IPS-18c (cell line): ENCODE results near the gene RNF7.
A peak's percentile ranks its signal among the peaks of the same experiment; 100 is the strongest.
"Not testable (repeated sequence)": the region's sequence is repeated elsewhere in the genome, so short reads cannot be mapped to it uniquely, and the experiment has no call there.

Experiments used
- H3K4me3 ChIP-seq: 2 replicates; pipeline ENCODE4 v1.7.0; 2013; ENCODE audit warnings: low read depth, mild to moderate bottlenecking, low read length, moderate library complexity; ENCODE audit not compliant: insufficient read depth
- H3K9me3 ChIP-seq: one replicate; pipeline ENCODE4 v1.6.1; 2013; ENCODE audit warnings: mild to moderate bottlenecking, low read length, moderate library complexity; ENCODE audit not compliant: control insufficient read depth, insufficient read depth

RNF7 gene

DNA sequence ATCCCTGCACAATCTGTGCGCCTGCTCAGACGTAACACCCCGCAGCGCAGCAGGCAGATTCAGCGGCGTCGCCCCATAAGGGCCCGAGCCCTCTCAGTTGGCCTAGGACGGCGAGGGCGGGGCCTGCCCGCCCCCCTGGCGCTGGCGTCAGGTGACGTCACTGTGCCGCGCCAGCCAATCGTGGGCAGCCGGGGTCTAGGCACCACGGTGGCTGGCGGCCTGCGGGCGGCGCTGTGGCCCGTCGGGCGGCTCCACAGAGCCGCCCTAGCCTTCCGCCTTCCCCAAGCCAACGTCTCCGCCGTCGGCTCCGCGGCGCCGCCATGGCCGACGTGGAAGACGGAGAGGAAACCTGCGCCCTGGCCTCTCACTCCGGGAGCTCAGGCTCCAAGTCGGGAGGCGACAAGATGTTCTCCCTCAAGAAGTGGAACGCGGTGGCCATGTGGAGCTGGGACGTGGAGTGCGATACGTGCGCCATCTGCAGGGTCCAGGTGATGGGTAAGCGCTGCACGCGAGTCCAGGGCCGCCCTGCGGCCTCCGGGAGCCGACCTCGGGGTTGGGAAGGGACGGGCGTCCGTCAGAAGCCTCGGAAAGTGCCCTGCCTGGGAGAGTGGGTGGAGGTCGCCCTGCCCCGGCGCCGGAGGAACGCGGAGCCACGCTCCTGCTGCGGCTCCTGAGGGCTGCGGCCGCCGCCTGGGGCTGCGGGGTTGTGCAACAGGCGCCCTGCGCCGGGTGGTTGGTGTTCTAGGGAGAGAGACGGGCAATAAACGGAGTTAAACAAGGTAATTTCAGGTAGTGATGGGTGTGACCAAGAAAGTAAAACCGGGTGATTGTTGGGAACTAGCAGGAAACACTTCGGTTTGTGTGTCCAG, at the start of gene RNF7:
Gene RNF7 (plus strand): TSS at position 277 of the 869 bp plus-strand sequence. CDS start 44 bp downstream, at position 321.
- Histone ChIP-seq H3K9me3 (no peaks in the 10 kb centered on the region), H3K4me3 (peak within 1 kb of the TSS; percentile 97)

DNA sequence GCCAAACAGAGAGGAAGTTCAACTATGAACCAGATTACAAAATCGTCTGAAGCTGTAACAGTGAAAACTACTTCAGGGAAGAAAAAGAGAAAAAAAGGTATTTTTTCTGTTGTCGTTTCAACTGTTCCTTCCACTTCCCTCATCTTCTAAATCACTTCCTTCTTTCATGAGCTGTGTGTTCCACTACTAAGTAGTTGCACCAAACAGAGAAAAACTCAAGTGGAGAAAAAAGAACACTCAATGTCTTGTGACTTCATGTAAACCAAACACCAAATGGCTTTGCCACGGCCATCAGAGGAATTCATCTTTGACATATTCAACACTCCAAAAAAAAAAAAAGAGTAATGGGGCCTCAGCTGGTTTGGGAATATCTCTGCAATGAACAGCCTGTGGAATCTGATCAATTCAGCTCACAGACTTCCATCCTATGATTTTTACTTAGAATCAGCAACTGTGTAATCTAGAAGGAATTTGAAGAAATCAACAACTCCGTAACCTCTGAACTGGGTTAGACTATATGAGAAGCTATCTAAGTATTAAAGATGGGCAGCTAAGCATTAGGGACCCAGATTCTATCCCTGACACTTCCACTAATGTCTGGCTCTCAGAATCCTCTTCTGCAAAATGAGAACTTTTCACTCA, 47.5 kb upstream of the RNF7 start:
- H3K9me3 ChIP-seq = no peaks in the 10 kb centered on the region

DNA sequence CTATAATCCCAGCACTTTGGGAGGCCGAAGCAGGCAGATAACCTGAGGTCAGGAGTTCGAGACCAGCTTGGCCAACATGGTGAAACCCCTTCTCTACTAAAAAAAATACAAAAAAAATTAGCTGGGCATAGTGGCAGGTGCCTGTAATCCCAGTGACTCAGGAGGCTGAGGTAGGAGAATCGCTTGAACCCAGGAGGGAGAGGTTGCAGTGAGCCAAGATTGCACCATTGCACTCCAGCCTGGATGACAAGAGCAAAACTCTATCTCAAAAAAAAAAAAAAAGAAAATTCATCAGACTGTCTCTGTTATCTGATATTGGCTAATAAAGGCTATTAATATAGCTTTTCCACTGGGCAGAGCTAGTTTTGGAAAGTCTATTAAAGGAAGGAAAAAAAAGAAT, 46.6 kb upstream of the RNF7 start:
- not testable (repeated sequence) for H3K9me3 ChIP-seq, H3K4me3 ChIP-seq

More for the DNA sequence above, 47.5 kb upstream of the RNF7 start:
- H3K4me3 ChIP-seq = no peak overlapping the region

DNA sequence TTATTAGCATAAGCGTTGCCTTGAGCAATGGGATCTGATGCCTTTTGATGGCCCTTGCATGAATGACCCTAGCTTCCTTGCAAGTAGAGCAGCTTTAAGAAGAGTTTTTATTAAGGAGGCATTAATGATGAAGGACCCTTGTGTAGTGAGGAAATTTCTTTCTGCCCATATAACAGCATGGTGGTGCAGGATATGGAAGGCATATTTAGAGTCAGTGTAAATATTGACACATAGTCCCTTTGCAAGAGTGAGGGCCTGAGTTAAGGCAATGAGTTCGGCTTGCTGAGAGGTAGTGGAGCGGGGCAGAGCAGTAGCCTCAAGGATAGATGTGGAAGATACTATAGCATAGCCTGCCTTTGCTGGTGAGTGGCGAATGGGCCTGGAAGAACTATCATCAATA, 45.1 kb upstream of the RNF7 start:
- H3K9me3 ChIP-seq, H3K4me3 ChIP-seq: not testable (repeated sequence)

DNA sequence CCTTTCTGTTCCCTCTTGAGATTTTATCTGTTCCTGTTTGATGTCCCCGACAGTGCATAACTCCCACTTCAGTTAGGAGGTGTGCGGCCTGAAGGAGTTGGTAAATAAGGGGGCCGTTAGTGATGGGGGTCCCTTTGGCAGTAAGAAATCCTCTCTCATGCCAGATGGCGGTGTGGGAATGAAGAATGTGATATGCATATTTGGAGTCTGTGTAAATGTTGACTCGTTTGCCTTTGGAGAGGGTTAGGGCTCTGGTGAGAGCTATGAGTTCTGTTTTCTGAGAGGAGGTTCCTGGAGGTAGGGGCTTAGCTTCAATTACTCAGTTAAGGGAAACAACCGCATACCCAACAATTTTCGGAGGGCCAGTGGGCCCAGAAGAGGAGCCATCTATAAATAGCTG, 38.8 kb upstream of the RNF7 start:
- Histone ChIP-seq H3K9me3 (peaks cover 2% of the 10 kb centered on the region), H3K4me3 (no peak overlapping the region)

DNA sequence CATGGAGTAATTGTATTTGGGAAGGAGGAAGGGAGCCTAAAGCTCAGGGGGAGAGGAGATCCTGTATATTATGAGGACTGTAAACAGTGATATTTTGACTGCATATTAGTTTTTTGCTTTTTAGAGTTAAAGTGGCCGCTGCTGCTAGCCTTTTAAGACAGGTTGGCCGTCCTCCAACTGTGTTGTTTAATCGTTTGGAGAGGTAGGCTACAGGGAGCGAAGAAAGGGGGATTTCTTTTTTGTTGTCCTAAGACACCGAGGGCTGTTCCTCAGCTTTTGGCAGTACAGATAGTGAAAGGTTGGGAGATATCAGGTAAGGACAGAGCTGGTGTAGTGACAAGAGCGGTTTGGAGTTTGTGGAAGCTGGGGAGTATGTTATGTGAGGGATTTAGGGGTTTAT, 38.2 kb upstream of the RNF7 start:
- Histone ChIP-seq H3K4me3 (no peak overlapping the region), H3K9me3 (peaks cover 2% of the 10 kb centered on the region)

DNA sequence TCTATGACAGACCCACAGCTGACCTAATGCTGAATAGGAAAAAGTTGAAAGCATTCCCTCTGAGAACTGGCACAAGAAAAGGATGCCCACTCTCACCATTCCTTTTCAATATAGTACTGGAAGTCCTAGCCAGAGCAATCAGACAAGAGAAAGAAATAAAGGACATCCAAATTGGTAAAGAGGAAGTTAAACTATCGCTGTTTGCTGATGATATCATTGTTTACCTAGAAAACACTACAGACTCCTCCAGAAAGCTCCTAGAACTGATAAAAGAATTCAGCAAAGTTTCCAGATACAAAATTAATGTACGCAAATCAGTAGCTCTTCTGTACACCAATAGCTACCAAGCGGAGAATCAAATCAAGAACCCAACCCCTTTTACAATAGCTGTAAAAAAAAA, 34.7 kb upstream of the RNF7 start:
- not testable (repeated sequence) for H3K4me3 ChIP-seq, H3K9me3 ChIP-seq

DNA sequence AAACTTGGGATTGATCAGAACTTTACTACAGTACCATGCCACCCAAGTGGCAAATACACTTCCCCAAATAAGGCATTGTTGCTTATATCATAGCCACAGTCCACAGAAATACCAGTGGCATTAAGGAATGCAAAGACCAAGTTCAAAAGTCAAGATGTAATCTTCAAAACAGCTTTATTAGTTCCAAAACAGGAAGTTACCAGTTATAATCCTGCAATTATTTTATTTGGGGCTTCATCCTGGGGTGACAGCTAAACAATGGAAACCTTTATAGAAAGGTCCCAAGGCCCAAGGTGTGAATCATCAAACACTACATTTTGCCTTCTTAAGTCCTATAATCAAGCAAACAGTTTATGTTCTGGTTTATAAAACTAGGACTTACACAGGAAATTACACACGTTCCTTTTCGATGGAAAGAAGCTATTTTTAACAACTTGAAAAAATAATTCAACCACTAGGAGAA, 30.3 kb upstream of the RNF7 start:
- Histone ChIP-seq H3K4me3 (no peak overlapping the region), H3K9me3 (no peaks in the 10 kb centered on the region)

DNA sequence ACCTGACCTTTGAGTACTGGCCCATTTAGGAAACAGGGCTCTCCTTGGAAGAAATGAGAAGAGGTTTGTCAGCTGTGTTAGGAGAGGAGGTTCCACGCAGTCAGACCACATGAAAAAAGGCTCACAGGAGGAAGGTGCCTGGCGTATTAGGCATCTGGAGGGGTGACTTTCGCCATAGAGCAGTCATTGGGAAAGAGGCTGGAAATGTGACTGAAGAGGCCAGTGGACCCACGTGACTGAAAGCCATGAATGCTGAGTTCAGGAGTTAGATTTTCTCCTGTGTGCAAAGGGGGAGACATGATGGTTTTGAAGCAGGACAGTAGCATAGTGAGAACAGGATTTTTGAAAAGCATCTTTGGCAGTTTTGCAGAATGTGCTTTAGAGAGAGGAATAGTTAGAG, 29.7 kb upstream of the RNF7 start:
- Histone ChIP-seq H3K9me3 (no peaks in the 10 kb centered on the region), H3K4me3 (no peak overlapping the region)

DNA sequence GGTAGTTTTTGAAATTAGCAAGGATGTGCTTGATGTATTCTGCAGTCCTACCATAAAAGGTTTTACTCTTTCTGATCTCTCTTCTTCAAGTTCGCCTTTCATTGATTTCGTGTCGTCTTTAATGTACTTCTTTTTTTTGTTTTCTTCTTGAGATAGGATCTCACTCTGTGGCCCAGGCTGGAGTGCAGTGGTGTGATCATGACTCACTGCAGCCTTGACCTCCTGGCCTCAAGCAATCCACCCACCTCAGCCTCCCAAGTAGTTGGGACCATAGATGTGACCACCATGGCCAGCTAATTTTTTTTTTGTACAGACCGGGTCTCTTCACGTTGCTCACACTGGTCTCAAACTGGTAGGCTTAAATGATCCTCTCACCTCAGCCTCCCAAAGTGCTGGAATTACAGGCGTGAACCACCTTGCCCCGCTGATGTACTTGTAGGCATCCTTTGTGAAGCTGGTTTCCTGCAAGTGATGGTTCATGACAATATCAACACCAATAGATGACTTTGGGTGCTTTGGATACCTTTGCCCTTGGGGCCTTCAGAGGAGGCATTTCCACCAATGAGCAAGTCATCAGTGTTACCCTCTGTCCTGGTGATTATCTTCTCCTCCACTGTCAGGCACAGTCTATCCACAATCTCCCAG, 28.9 kb upstream of the RNF7 start:
- H3K4me3 ChIP-seq = no peak overlapping the region
- H3K9me3 ChIP-seq = no peaks in the 10 kb centered on the region

DNA sequence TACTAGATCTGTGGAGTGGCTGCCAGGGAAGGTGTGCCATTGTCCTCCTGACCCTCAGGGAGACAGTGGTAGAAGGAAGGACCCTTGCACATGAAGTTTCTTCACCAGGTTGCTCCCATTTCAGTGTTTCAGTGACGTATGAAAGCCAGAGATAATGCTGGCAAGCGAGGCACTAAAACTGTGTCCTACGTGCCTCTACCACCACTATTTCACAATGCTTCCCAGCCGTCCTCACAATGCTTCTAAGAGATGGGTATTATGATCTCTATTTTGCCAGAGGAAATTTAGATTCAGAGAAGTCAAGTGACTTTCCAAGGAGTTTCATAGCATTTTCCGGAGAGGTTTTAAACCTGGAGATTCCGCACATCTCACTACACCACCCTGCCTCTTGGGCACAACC, 28.0 kb upstream of the RNF7 start:
- Histone ChIP-seq H3K4me3 (no peak overlapping the region), H3K9me3 (no peaks in the 10 kb centered on the region)

DNA sequence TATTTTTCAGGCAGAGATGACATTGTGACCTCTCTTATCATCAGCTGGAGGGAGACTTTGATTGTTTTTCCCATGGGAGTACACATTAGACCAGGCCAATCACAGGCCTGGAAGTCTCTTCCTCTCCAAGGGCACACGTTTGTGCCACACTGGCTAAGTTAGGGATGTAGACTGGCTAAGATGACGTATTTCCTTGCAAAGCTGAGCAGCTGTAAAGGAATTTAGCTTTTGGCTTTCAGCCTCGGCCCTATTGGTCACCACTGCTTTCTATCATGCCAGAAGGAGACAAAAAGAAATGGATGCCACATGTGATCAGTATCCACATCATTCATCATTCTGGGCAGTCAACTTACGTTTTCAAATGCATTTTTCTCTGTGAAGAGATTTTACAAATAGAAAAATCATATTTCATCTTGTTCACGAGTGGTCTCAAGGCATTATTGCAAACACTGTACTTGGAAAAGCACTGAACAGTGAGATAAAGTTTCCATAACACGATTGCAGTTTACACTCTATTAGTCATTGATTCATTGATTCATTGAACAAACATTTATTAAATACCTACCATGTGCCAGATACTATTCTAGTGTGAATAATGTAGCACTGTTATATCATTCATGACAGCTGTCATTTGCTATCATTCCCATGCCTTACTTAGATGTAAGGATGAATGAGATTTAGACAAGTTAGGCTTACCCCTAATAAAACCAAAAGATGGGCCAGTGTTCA, 27.0 kb upstream of the RNF7 start:
- Histone ChIP-seq H3K4me3 (no peak overlapping the region), H3K9me3 (no peaks in the 10 kb centered on the region)

DNA sequence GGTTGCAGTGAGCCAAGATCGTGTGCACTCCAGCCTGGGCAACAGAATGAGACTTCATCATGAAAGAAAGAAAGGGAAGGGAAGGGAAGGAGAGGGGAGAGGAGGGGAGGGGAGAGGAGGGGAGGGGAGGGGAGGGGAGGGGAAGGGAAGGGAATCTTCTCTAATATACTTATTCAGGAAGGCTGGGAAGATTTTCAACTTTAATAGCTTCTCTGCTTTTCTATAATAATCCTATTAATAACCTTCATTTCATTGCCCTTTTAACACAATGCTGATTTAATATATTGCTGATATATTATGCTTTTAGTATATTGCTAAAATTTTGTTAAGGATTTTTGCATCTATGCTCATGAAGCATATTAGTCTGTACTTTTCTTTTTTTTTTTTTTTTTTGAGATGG, 23.4 kb upstream of the RNF7 start:
- Histone ChIP-seq H3K4me3 (no peak overlapping the region), H3K9me3 (no peaks in the 10 kb centered on the region)

DNA sequence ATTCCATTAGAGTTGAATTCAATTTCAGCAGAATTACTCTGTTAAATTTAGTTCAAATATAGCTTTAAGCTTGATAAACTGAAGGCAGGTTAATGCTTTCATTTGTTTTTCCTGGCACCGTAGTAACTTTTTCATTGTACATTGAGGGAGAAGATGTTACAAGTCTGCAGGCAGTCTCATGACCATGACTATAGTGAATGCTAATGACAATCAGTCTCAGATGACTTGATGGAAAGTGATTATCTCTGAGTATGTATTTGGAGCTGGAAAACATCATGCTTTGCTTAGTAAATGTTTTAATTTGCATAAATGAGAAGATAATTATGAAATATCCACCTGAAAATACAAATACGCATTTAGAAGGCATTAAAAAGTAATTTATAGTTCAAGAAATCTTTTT, 16.0 kb upstream of the RNF7 start:
- no peaks in the 10 kb centered on the region for H3K9me3 ChIP-seq
- no peak overlapping the region for H3K4me3 ChIP-seq

DNA sequence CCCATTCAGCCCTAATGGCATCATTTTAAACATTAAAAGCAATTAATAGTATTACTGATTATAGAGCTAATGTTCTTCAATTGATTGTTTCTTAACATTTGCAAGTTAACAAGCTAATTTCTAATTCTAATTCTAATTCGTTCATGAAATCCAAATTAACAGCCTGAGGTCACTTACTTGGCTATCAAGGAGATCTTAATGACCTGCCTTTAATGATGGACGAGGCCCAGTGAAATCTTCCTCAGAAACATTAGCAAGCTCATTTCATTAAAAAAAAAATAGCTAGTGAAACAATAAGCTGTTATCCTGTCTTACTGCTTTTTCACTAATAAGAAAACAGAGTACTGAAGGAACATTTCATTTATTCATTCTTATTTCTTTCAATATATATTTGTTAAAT, 15.4 kb upstream of the RNF7 start:
- H3K9me3 ChIP-seq = no peaks in the 10 kb centered on the region
- no peak overlapping the region for H3K4me3 ChIP-seq

DNA sequence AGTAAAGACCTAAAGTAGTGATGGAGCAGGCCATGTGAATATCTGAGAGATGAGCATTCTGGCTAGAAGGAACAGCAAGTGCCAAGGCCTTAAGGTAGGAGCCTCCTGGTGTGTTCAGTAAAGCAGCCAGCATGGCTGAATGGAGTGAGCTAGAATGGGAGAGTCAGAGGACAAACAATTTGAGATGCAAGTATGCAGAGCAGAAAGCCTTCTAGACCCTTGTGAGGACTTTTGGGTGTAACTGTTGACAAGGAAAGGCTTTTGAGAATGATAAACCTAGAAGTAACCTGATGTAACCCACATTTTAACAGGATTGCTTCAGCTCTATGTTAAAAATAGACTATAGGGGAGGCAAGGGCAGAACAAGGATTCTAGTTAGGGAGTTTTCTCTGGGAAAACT, 14.8 kb upstream of the RNF7 start:
- Histone ChIP-seq H3K9me3 (peaks cover 2% of the 10 kb centered on the region), H3K4me3 (no peak overlapping the region)

DNA sequence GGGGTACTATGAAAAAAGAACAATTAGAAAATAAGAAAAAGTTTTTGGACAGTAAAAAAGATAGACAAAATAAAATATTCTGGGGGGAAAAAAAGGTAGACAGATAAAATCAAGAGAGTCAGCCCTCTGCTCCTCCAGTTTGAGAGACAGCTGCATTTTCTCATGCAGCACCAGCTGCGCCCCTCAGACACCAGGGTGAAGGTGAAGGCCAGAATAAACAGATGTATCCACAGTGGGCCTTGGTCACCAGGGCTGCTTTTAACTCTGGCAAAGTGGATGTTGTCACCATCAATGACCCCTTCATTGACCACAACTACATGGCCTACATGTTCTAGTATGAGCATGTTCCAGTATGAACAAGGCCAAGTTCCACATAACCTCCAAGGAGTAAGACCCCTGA, 13.9 kb upstream of the RNF7 start:
- peaks cover 2% of the 10 kb centered on the region for H3K9me3 ChIP-seq
- H3K4me3 ChIP-seq = no peak overlapping the region
